NCI-H1930 (cell line): ENCODE measurements around the gene TMPRSS4.

ENCODE experiments used
- DNase-seq, 2 experiments: peaks; one replicate each; lab custom pipeline; 2025; lab: John Stamatoyannopoulos, UW

TMPRSS4 gene

GRCh38 chr11:118105657-118106305, 28.9 kb downstream of the TMPRSS4 start:
- no peak for DNase-seq

GRCh38 chr11:118106789-118107335, 30.0 kb downstream of the TMPRSS4 start:
- DNase-seq, result no peak

GRCh38 chr11:118108513-118108912, 31.6 kb downstream of the TMPRSS4 start:
- DNase-seq, result no peak

GRCh38 chr11:118109231-118109630, 32.4 kb downstream of the TMPRSS4 start:
- no peak for DNase-seq

GRCh38 chr11:118111019-118111743, 34.3 kb downstream of the TMPRSS4 start:
- no peak for DNase-seq

GRCh38 chr11:118111744-118112035, 34.8 kb downstream of the TMPRSS4 start:
- no peak for DNase-seq

GRCh38 chr11:118112711-118113430, 36.0 kb downstream of the TMPRSS4 start:
- DNase-seq, result no peak

- no peak for DNase-seq
Observed at GRCh38 chr11:118114266-118114665, 37.4 kb downstream of the TMPRSS4 start.

- DNase-seq, result no peak
Observed at GRCh38 chr11:118115048-118115447, 38.2 kb downstream of the TMPRSS4 start.

GRCh38 chr11:118117790-118118601, 41.1 kb downstream of the TMPRSS4 start:
- no peak for DNase-seq

GRCh38 chr11:118120793-118121192, 43.9 kb downstream of the TMPRSS4 start:
- DNase-seq, result no peak

- peak; percentile 28 to 54 for DNase-seq
Observed at GRCh38 chr11:118124929-118125535, 48.2 kb downstream of the TMPRSS4 start.

GRCh38 chr11:118126082-118126838, 49.4 kb downstream of the TMPRSS4 start:
- DNase-seq, result peak; percentile 35 to 39

- DNase-seq, result no peak
Observed at GRCh38 chr11:118128310-118128709, 51.4 kb downstream of the TMPRSS4 start.

- DNase-seq, result no peak
Observed at GRCh38 chr11:118128721-118129470, 52.0 kb downstream of the TMPRSS4 start.

- no peak for DNase-seq
Observed at GRCh38 chr11:118129471-118130172, 52.7 kb downstream of the TMPRSS4 start.

- DNase-seq, result no peak
Observed at GRCh38 chr11:118132385-118133151, 55.7 kb downstream of the TMPRSS4 start.

- DNase-seq, result no peak
Observed at GRCh38 chr11:118133816-118134215, 56.9 kb downstream of the TMPRSS4 start.
